Memory B cell (primary cell): ENCODE measurements around the gene ALOX15B.

ENCODE experiments used
- ATAC-seq: fragments of 150-1000 bp; cut with Tn5 transposase; 2 replicates; pipeline ENCODE4 v1.10.0; 2021; ENCODE audit warnings: low read depth, mild to moderate bottlenecking, moderate library complexity
- DNase-seq, 2 donors: peaks; one replicate each; pipeline ENCODE4 v3.0.0; 2022; ENCODE audit warnings: low spot score in 2 of 2
- H3K27ac Mint-ChIP-seq: one replicate; pipeline ENCODE4 v1.8.0; 2022; ENCODE audit warnings: mild to moderate bottlenecking, moderate library complexity, mixed read lengths
- H3K27me3 Mint-ChIP-seq: one replicate; pipeline ENCODE4 v1.8.0; 2022; ENCODE audit warnings: mixed read lengths
- H3K36me3 Mint-ChIP-seq: one replicate; pipeline ENCODE4 v1.8.0; 2022; ENCODE audit warnings: mild to moderate bottlenecking, mixed read lengths
- H3K4me1 Mint-ChIP-seq: one replicate; pipeline ENCODE4 v1.8.0; 2022; ENCODE audit warnings: mixed read lengths
- H3K4me3 Mint-ChIP-seq: one replicate; pipeline ENCODE4 v1.8.0; 2022; ENCODE audit warnings: mild to moderate bottlenecking, moderate library complexity, mixed read lengths
- H3K9me3 Mint-ChIP-seq: one replicate; pipeline ENCODE4 v1.8.0; 2022; ENCODE audit warnings: mixed read lengths

ALOX15B gene

GRCh38 chr17:8038954-8039610 lies at the start of gene ALOX15B:
ALOX15B (plus strand) TSS chr17:8039059; CDS start chr17:8039156, 97 bp downstream.
- Mint-ChIP-seq H3K27me3 (peaks cover 24% of the 10 kb centered on the region), H3K4me3 (no peak within 1 kb of the TSS), H3K27ac (no peak within 1 kb of the TSS), H3K9me3 (peaks cover 2% of the 10 kb centered on the region), H3K4me1 (peaks cover 8% of the 10 kb centered on the region), H3K36me3 (no peaks in the 10 kb centered on the region)
- ATAC-seq (peak; percentile 32), DNase-seq (no peak)

- DNase-seq (peak; percentile 96 to 100), ATAC-seq (peak; percentile 82)
- Mint-ChIP-seq H3K4me3 (peak overlapping the region; percentile 80), H3K27me3 (peaks cover 10% of the 10 kb centered on the region), H3K9me3 (no peaks in the 10 kb centered on the region), H3K36me3 (no peaks in the 10 kb centered on the region), H3K4me1 (peaks cover 11% of the 10 kb centered on the region), H3K27ac (peak overlapping the region; percentile 58)
These were observed 48.8 kb upstream of the ALOX15B start for GRCh38 chr17:7989781-7990655.

- H3K27ac Mint-ChIP-seq, result no peak overlapping the region
- ATAC-seq, result no peak
- H3K4me1 Mint-ChIP-seq, result peaks cover 15% of the 10 kb centered on the region
- H3K27me3 Mint-ChIP-seq, result peaks cover 9% of the 10 kb centered on the region
- no peaks in the 10 kb centered on the region for H3K36me3 Mint-ChIP-seq
- no peaks in the 10 kb centered on the region for H3K9me3 Mint-ChIP-seq
- H3K4me3 Mint-ChIP-seq, result no peak overlapping the region
- no peak for DNase-seq
These were observed 46.3 kb upstream of the ALOX15B start for GRCh38 chr17:7992516-7992915.

GRCh38 chr17:7992924-7993323 lies 45.9 kb upstream of the ALOX15B start:
- H3K27me3 Mint-ChIP-seq, result peaks cover 6% of the 10 kb centered on the region
- H3K9me3 Mint-ChIP-seq, result no peaks in the 10 kb centered on the region
- H3K36me3 Mint-ChIP-seq, result no peaks in the 10 kb centered on the region
- ATAC-seq (no peak), DNase-seq (no peak)
- H3K27ac Mint-ChIP-seq, result no peak overlapping the region
- H3K4me3 Mint-ChIP-seq, result no peak overlapping the region
- H3K4me1 Mint-ChIP-seq, result peaks cover 15% of the 10 kb centered on the region

- no peak overlapping the region for H3K4me3 Mint-ChIP-seq
- H3K27ac Mint-ChIP-seq, result no peak overlapping the region
- H3K27me3 Mint-ChIP-seq, result peaks cover 9% of the 10 kb centered on the region
- ATAC-seq (no peak), DNase-seq (no peak)
- no peaks in the 10 kb centered on the region for H3K9me3 Mint-ChIP-seq
- H3K36me3 Mint-ChIP-seq, result no peaks in the 10 kb centered on the region
- H3K4me1 Mint-ChIP-seq, result peaks cover 14% of the 10 kb centered on the region
These were observed 44.8 kb upstream of the ALOX15B start for GRCh38 chr17:7993972-7994589.

- Mint-ChIP-seq H3K27ac (no peak overlapping the region), H3K27me3 (peaks cover 13% of the 10 kb centered on the region), H3K9me3 (no peaks in the 10 kb centered on the region), H3K4me3 (no peak overlapping the region), H3K36me3 (no peaks in the 10 kb centered on the region), H3K4me1 (peaks cover 6% of the 10 kb centered on the region)
- DNase-seq (no peak), ATAC-seq (no peak)
These were observed 43.1 kb upstream of the ALOX15B start for GRCh38 chr17:7995724-7996123.

GRCh38 chr17:7997186-7997585 lies 41.7 kb upstream of the ALOX15B start:
- Mint-ChIP-seq H3K27ac (no peak overlapping the region), H3K9me3 (no peaks in the 10 kb centered on the region), H3K27me3 (peaks cover 21% of the 10 kb centered on the region), H3K4me3 (no peak overlapping the region), H3K4me1 (peaks cover 10% of the 10 kb centered on the region), H3K36me3 (no peaks in the 10 kb centered on the region)
- ATAC-seq, result peak; percentile 70
- DNase-seq, result no peak

- Mint-ChIP-seq H3K27ac (no peak within 1 kb of the TSS), H3K4me1 (peaks cover 12% of the 10 kb centered on the region), H3K36me3 (peaks cover 3% of the 10 kb centered on the region), H3K27me3 (peaks cover 20% of the 10 kb centered on the region), H3K4me3 (peak within 1 kb of the TSS; percentile 72), H3K9me3 (peaks cover 3% of the 10 kb centered on the region)
- ATAC-seq (peak; percentile 75), DNase-seq (no peak)
These were observed 36.7 kb upstream of the ALOX15B start, which contains the start of gene GUCY2D for GRCh38 chr17:8001976-8002720. GUCY2D (plus strand) TSS chr17:8002615; CDS start chr17:8003048, 433 bp downstream.

- peaks cover 21% of the 10 kb centered on the region for H3K27me3 Mint-ChIP-seq
These were observed 35.9 kb upstream of the ALOX15B start for GRCh38 chr17:8002721-8003593.

GRCh38 chr17:8003594-8004181 lies 35.2 kb upstream of the ALOX15B start:
- H3K27ac Mint-ChIP-seq, result no peak overlapping the region
- no peak for ATAC-seq
- H3K36me3 Mint-ChIP-seq, result peaks cover 3% of the 10 kb centered on the region
- no peak overlapping the region for H3K4me3 Mint-ChIP-seq
- no peak for DNase-seq
- peaks cover 3% of the 10 kb centered on the region for H3K9me3 Mint-ChIP-seq
- peaks cover 20% of the 10 kb centered on the region for H3K27me3 Mint-ChIP-seq
- H3K4me1 Mint-ChIP-seq, result peaks cover 10% of the 10 kb centered on the region

More at GRCh38 chr17:8002721-8003593, 35.9 kb upstream of the ALOX15B start:
- no peak for ATAC-seq
- Mint-ChIP-seq H3K4me3 (peak overlapping the region; percentile 72), H3K27ac (no peak overlapping the region), H3K36me3 (peaks cover 3% of the 10 kb centered on the region), H3K4me1 (peaks cover 10% of the 10 kb centered on the region), H3K9me3 (peaks cover 3% of the 10 kb centered on the region)
- DNase-seq, result no peak

GRCh38 chr17:8004899-8005298 lies 34.0 kb upstream of the ALOX15B start:
- DNase-seq, result no peak
- H3K4me3 Mint-ChIP-seq, result no peak overlapping the region
- no peak overlapping the region for H3K27ac Mint-ChIP-seq
- ATAC-seq, result no peak
- peaks cover 10% of the 10 kb centered on the region for H3K4me1 Mint-ChIP-seq
- peaks cover 3% of the 10 kb centered on the region for H3K9me3 Mint-ChIP-seq
- H3K36me3 Mint-ChIP-seq, result peaks cover 3% of the 10 kb centered on the region
- peaks cover 16% of the 10 kb centered on the region for H3K27me3 Mint-ChIP-seq

GRCh38 chr17:8005357-8005756 lies 33.5 kb upstream of the ALOX15B start:
- no peak for ATAC-seq
- no peak for DNase-seq
- no peak overlapping the region for H3K27ac Mint-ChIP-seq
- H3K4me3 Mint-ChIP-seq, result no peak overlapping the region
- peaks cover 10% of the 10 kb centered on the region for H3K4me1 Mint-ChIP-seq
- H3K27me3 Mint-ChIP-seq, result peaks cover 15% of the 10 kb centered on the region
- H3K9me3 Mint-ChIP-seq, result peaks cover 3% of the 10 kb centered on the region
- H3K36me3 Mint-ChIP-seq, result peaks cover 3% of the 10 kb centered on the region
